H1 (cell line): ENCODE results near the gene RAB3B. TPM values are rescaled to one million over a fixed set of nuclear protein-coding genes. Genes with fewer than 3 reads are reported as not detected.

Experiments used
- CTCF ChIA-PET: fragments of 300-600 bp; sonication (Branson Sonifier 250); formaldehyde crosslinking; loops from one replicate; lab custom pipeline; 2021; ENCODE audit not compliant: partially characterized antibody; lab: Charles Lee
- POLR2A ChIA-PET: fragments of 300-600 bp; sonication (Branson Sonifier 250); formaldehyde crosslinking; loops from one replicate; lab custom pipeline; 2021; ENCODE audit warnings: inconsistent platforms; ENCODE audit not compliant: partially characterized antibody; lab: Charles Lee
- DNase-seq, 2 experiments: peaks; one replicate each; pipeline versions ENCODE4 v3.0.0 to v3.0.0-alpha.2; 2010 to 2022; ENCODE audit warnings: low spot score in 2 of 2, low read depth in 1 of 2, mixed read lengths in 1 of 2
- FAIRE-seq: peaks from 2 replicates; lab custom pipeline; 2011; peaks lifted over from hg19 to GRCh38; lab: Jason Lieb, UNC
- H2AFZ ChIP-seq: 2 replicates; pipeline ENCODE4 v1.8.1; 2012; ENCODE audit warnings: low read length, inconsistent platforms
- H2AK5ac ChIP-seq: 2 replicates; pipeline ENCODE4 v1.6.1; 2013; ENCODE audit warnings: low read depth, low read length
- H2BK120ac ChIP-seq: replicated peaks from 2 replicates; pipeline ENCODE3; 2013; ENCODE audit warnings: low read depth, low read length, inconsistent platforms
- H2BK12ac ChIP-seq: 2 replicates; pipeline ENCODE4 v1.6.1; 2013; ENCODE audit warnings: low read depth, low read length
- H2BK15ac ChIP-seq: 2 replicates; pipeline ENCODE4 v1.6.1; 2013; ENCODE audit warnings: low read length
- H2BK20ac ChIP-seq: 2 replicates; pipeline ENCODE4 v1.6.1; 2013; ENCODE audit warnings: low read length
- H2BK5ac ChIP-seq: 2 replicates; pipeline ENCODE4 v1.6.1; 2013; ENCODE audit warnings: low read depth, low read length
- H3K14ac ChIP-seq: 2 replicates; pipeline ENCODE4 v1.6.1; 2013; ENCODE audit warnings: inconsistent platforms; ENCODE audit not compliant: insufficient read length
- H3K18ac ChIP-seq: 2 replicates; pipeline ENCODE4 v1.6.1; 2013; ENCODE audit warnings: low read length; ENCODE audit errors: extremely low read depth
- H3K23ac ChIP-seq: 2 replicates; pipeline ENCODE4 v1.6.1; 2013; ENCODE audit warnings: inconsistent platforms; ENCODE audit not compliant: insufficient read length
- H3K23me2 ChIP-seq: 2 replicates; pipeline ENCODE4 v1.6.1; 2013; ENCODE audit warnings: low read depth, low read length
- H3K27ac ChIP-seq: 2 replicates; pipeline ENCODE4 v1.6.1; 2011; ENCODE audit warnings: low read depth, low read length, inconsistent platforms
- H3K27me3 ChIP-seq, 4 experiments: replicated peaks in 1 of 4; 1 replicate in 1 of 4; 2 replicates in 3 of 4; pipeline versions ENCODE4 v1.6.1 to v1.8.1; 2011 to 2013; ENCODE audit warnings: low read length in 3 of 4, mild to moderate bottlenecking in 3 of 4, inconsistent platforms in 2 of 4, mixed read lengths in 2 of 4, moderate library complexity in 1 of 4; ENCODE audit not compliant: control insufficient read depth in 3 of 4, insufficient read depth in 3 of 4; ENCODE audit errors: extremely low read depth in 1 of 4
- H3K36me3 ChIP-seq, 4 experiments: 2 replicates each; pipeline versions ENCODE4 v1.6.1 to v1.8.1; 2011 to 2013; ENCODE audit warnings: mild to moderate bottlenecking in 4 of 4, low read length in 3 of 4, moderate library complexity in 2 of 4, control low read depth in 1 of 4, inconsistent platforms in 1 of 4; ENCODE audit not compliant: insufficient read depth in 4 of 4, control insufficient read depth in 2 of 4
- H3K4ac ChIP-seq: replicated peaks from 2 replicates; pipeline ENCODE3; 2013; ENCODE audit warnings: low read length, low read depth, mixed read lengths, inconsistent platforms; ENCODE audit not compliant: insufficient read length
- H3K4me1 ChIP-seq, 4 experiments: replicated peaks in 1 of 4; 1 replicate in 1 of 4; 2 replicates in 3 of 4; pipeline versions ENCODE4 v1.6.1 to v1.8.1; 2011 to 2013; ENCODE audit warnings: low read length in 3 of 4, inconsistent platforms in 2 of 4, mixed read lengths in 1 of 4; ENCODE audit not compliant: insufficient read depth in 4 of 4, control insufficient read depth in 3 of 4
- H3K4me2 ChIP-seq, 2 experiments: 2 replicates each; pipeline versions ENCODE4 v1.6.1 to v1.8.1; 2011 to 2013; ENCODE audit warnings: low read depth in 2 of 2, low read length in 2 of 2, control low read depth in 1 of 2, inconsistent platforms in 1 of 2, mild to moderate bottlenecking in 1 of 2; ENCODE audit not compliant: insufficient read depth in 1 of 2
- H3K4me3 ChIP-seq, 4 experiments: fragments of 200-600, 300-600 bp in 1 of 4; sonication (generic), shearing (Covaris generic), sonication (Bioruptor Twin) in 1 of 4; 2 replicates each; pipeline versions ENCODE4 v1.5.1 to v1.8.1; 2011 to 2016; ENCODE audit warnings: low read length in 4 of 4, low read depth in 3 of 4, control low read depth in 2 of 4, inconsistent platforms in 2 of 4, mild to moderate bottlenecking in 2 of 4, mixed read lengths in 1 of 4, moderate library complexity in 1 of 4; ENCODE audit not compliant: insufficient read depth in 2 of 4; ENCODE audit errors: extremely low read depth in 1 of 4
- H3K56ac ChIP-seq: replicated peaks from 2 replicates; pipeline ENCODE3; 2013; ENCODE audit warnings: low read depth, mild to moderate bottlenecking, mixed read lengths, low read length, inconsistent platforms; ENCODE audit not compliant: insufficient read length
- H3K79me1 ChIP-seq: 2 replicates; pipeline ENCODE4 v1.6.1; 2013; ENCODE audit warnings: low read depth, low read length, control low read depth
- H3K79me2 ChIP-seq, 2 experiments: 2 replicates each; pipeline versions ENCODE4 v1.6.1 to v1.8.1; 2012 to 2013; ENCODE audit warnings: low read length in 2 of 2, mild to moderate bottlenecking in 2 of 2, inconsistent platforms in 1 of 2; ENCODE audit not compliant: insufficient read depth in 2 of 2, control insufficient read depth in 1 of 2
- H3K9ac ChIP-seq, 4 experiments: replicated peaks in 1 of 4; 1 replicate in 1 of 4; 2 replicates in 3 of 4; pipeline versions ENCODE4 v1.6.1 to v1.8.1; 2011 to 2013; ENCODE audit warnings: low read depth in 3 of 4, low read length in 3 of 4, control low read depth in 2 of 4, mild to moderate bottlenecking in 2 of 4, moderate library complexity in 2 of 4, inconsistent platforms in 1 of 4; ENCODE audit errors: extremely low read depth in 1 of 4
- H3K9me3 ChIP-seq, 2 experiments: 2 replicates each; pipeline versions ENCODE4 v1.6.1 to v1.8.1; 2012 to 2013; ENCODE audit warnings: mild to moderate bottlenecking in 2 of 2, moderate library complexity in 2 of 2, control low read depth in 1 of 2, inconsistent platforms in 1 of 2, low read depth in 1 of 2, low read length in 1 of 2, mixed read lengths in 1 of 2; ENCODE audit not compliant: insufficient read depth in 2 of 2
- H4K20me1 ChIP-seq, 2 experiments: replicated peaks in 1 of 2; 2 replicates each; pipeline versions ENCODE3 to v1.8.1; 2011 to 2013; ENCODE audit warnings: inconsistent platforms in 2 of 2, low read length in 2 of 2, mild to moderate bottlenecking in 1 of 2; ENCODE audit not compliant: insufficient read depth in 2 of 2, control insufficient read depth in 1 of 2
- H4K5ac ChIP-seq: 2 replicates; pipeline ENCODE4 v1.6.1; 2013; ENCODE audit warnings: low read length, low read depth, mixed read lengths, inconsistent platforms; ENCODE audit not compliant: insufficient read length
- H4K8ac ChIP-seq: 2 replicates; pipeline ENCODE4 v1.8.0; 2013; ENCODE audit warnings: mild to moderate bottlenecking, moderate library complexity, low read length, inconsistent platforms; ENCODE audit not compliant: insufficient read depth; ENCODE audit errors: extremely low read depth
- H4K91ac ChIP-seq: replicated peaks from 2 replicates; pipeline ENCODE3; 2013; ENCODE audit warnings: low read length, mixed read lengths, inconsistent platforms; ENCODE audit not compliant: insufficient read length
- HDAC6 ChIP-seq: IDR thresholded peaks from one replicate; pipeline ENCODE4 v1.7.1; 2012; ENCODE audit warnings: low read depth, mild to moderate bottlenecking, inconsistent platforms, low read length, moderate library complexity
- WGBS, 2 experiments: shearing (Covaris generic) in 1 of 2; methylation state at CpG; one replicate each; pipeline versions ENCODE4 v1.1.6 to v1.1.7; 2013 to 2015; ENCODE audit warnings: low lambda C conversion rate in 2 of 2, mixed read lengths in 2 of 2, inconsistent platforms in 1 of 2, low coverage in 1 of 2, missing lambda C conversion rate in 1 of 2; ENCODE audit not compliant: insufficient replicate concordance in 2 of 2, insufficient coverage in 1 of 2, insufficient read length in 1 of 2; ENCODE audit errors: extremely low coverage in 1 of 2, missing lambda C conversion rate in 1 of 2; 5-methylcytosine and 5-hydroxymethylcytosine counted together
- polyA plus RNA-seq, 7 experiments: library from polyadenylated mRNA; depleted of rRNA in 3 of 7; stranded (reverse) in 5 of 7; unstranded in 2 of 7; fragments of >200 nt in 5 of 7; fragments of 200-250 nt in 2 of 7; gene quantifications; 1 replicate in 5 of 7; 2 replicates in 1 of 7; 4 replicates in 1 of 7; pipeline versions ENCODE4 v1.2.1 to v1.2.3, GENCODE V29; 2011 to 2013; ENCODE audit warnings: missing spikeins in 2 of 7, mixed read lengths in 2 of 7
- total RNA-seq: library from RNA; stranded (reverse); fragmentation: NEBNext Ultra II Directional; extraction: Animal tissue kit (Norgen Biotek cat#: 25700); gene quantifications from 2 replicates; pipeline ENCODE4 v1.2.1, GENCODE V29; 2021

RAB3B gene
- total and polyA plus RNA-seq, 2 of the 8 experiments (the other 6 are each of a cell fraction or from before 2014, with no cell fraction given), result 12.5 to 36.8 TPM

DNA sequence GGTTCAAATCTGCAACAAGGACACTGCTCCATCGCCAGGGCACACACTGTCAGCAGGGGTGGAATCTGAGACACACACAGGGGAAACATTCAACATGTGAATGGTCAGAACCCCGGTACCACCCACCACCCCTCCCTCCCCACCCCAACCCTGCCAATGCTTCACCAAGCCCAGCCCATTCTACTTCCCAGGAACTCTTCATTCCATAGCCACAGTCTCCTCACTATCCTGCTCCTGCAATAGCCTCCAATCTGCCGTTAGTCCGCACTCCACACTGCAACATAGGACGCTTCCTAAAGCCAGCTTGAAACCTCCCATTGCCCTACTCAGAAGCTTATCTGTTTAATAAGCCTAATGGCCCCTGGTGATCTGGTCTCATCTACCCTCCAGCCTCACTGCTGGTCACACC is 7.5 kb upstream of the RAB3B start:
- no peaks in the 10 kb centered on the region for H3K23me2 ChIP-seq

More for the DNA sequence above, 7.5 kb upstream of the RAB3B start:
- Histone ChIP-seq H3K4me2 (peak overlapping the region; percentile 51 to 71), H3K23ac (no peak overlapping the region), H2BK120ac (peak overlapping the region; percentile 75), H4K91ac (no peak overlapping the region), H3K9me3 (no peaks in the 10 kb centered on the region), H3K4ac (no peak overlapping the region), H3K79me2 (no peaks in the 10 kb centered on the region), H2BK5ac (peak overlapping the region; percentile 13; the same call in 1 of the 2 replicates), H3K27ac (no peak overlapping the region), H3K18ac (no peak overlapping the region; the same call in 1 of the 2 replicates), H2BK20ac (no peak overlapping the region), H2BK15ac (peak overlapping the region; percentile 35; the same call in 1 of the 2 replicates), H4K8ac (no peak overlapping the region), H2AFZ (peak overlapping the region; percentile 95), H3K27me3 (no peaks in the 10 kb centered on the region; a peak in 1 of 7 replicates), H4K5ac (no peak overlapping the region), H3K79me1 (no peaks in the 10 kb centered on the region), H3K4me1 (peaks cover 4 to 11% (median 10%) of the 10 kb centered on the region in 4 experiments; a peak in 6 of 7 replicates), H3K14ac (no peak overlapping the region), H3K9ac (no peak overlapping the region), H3K56ac (no peak overlapping the region), H3K36me3 (no peaks in the 10 kb centered on the region), H4K20me1 (no peaks in the 10 kb centered on the region), H2AK5ac (no peak overlapping the region), H3K4me3 (no peak overlapping the region), H2BK12ac (no peak overlapping the region)
- WGBS, 2 experiments, result 37% methylated on average over 5 of the region's 5 CpGs; no CpG with 5 or more reads in 1 of the 2 experiments
- peak; percentile 48 for FAIRE-seq
- TF ChIP-seq HDAC6, result no peak
- ChIA-PET POLR2A (interaction anchor here (0.7 to 1.6 kb wide), 5 partner anchors 9 to 118 kb away, joined by 3 to 6 read pairs (median 3); partner anchors contain the start of genes BTF3L4 and TXNDC12), CTCF (interaction anchor here (0.9 to 3.7 kb wide), 12 partner anchors 10 to 173 kb away, joined by 3 to 35 read pairs (median 6); no protein-coding TSS in a partner anchor)
- DNase-seq, result no peak
